Thymus (tissue), 11 donors: ENCODE data around the gene FARS2. TPM values are rescaled to one million over a fixed set of nuclear protein-coding genes. Genes with fewer than 3 reads are reported as not detected.

Experiments
- DNase-seq, 9 donors: peaks; one replicate each; pipeline ENCODE4 v3.0.0-alpha.2; 2013; ENCODE audit warnings: low spot score in 9 of 9, low read depth in 6 of 9, missing footprints in 1 of 9
- H3K27ac ChIP-seq, 2 donors: one replicate each; pipeline ENCODE4 v1.5.1; 2013; ENCODE audit warnings: control low read depth in 1 of 2, low read depth in 1 of 2, low read length in 1 of 2, mild to moderate bottlenecking in 1 of 2, moderate library complexity in 1 of 2
- H3K27me3 ChIP-seq, 2 donors: one replicate each; pipeline ENCODE4 v1.5.1; 2013; ENCODE audit warnings: low read length in 1 of 2; ENCODE audit not compliant: control insufficient read depth in 2 of 2, insufficient read depth in 1 of 2
- H3K36me3 ChIP-seq, 2 donors: one replicate each; pipeline ENCODE4 v1.5.1; 2013; ENCODE audit warnings: low read length in 1 of 2, mild to moderate bottlenecking in 1 of 2, moderate library complexity in 1 of 2; ENCODE audit not compliant: control insufficient read depth in 2 of 2, insufficient read depth in 2 of 2
- H3K4me1 ChIP-seq, 2 donors: one replicate each; pipeline ENCODE4 v1.5.1; 2013; ENCODE audit warnings: low read length in 2 of 2; ENCODE audit not compliant: control insufficient read depth in 2 of 2, insufficient read depth in 2 of 2
- H3K4me3 ChIP-seq, 2 donors: one replicate each; pipeline ENCODE4 v1.5.1; 2013; ENCODE audit warnings: low read length in 2 of 2, control low read depth in 1 of 2, mild to moderate bottlenecking in 1 of 2
- H3K9me3 ChIP-seq, 2 donors: one replicate each; pipeline ENCODE4 v1.5.1; 2013; ENCODE audit warnings: low read length in 1 of 2, mild to moderate bottlenecking in 1 of 2; ENCODE audit not compliant: control insufficient read depth in 2 of 2, insufficient read depth in 1 of 2
- WGBS: extraction: QIAGEN DNeasy Blood & Tissue Kit; methylation state at CpG from one replicate; pipeline ENCODE4 v1.1.7; 2013; 5-methylcytosine and 5-hydroxymethylcytosine counted together
- polyA plus RNA-seq: library from polyadenylated mRNA; stranded (reverse); fragments of 200-250 nt; gene quantifications from one replicate; pipeline ENCODE4 v1.2.3, GENCODE V29; 2013
- total RNA-seq: library from RNA; stranded (reverse); fragments of 120-200 nt; gene quantifications from one replicate; pipeline ENCODE4 v1.2.4, GENCODE V29; 2013
- donor health status: healthy.

Gene FARS2
- total and polyA plus RNA-seq, 2 donors = 10.5 to 23.2 TPM

DNA sequence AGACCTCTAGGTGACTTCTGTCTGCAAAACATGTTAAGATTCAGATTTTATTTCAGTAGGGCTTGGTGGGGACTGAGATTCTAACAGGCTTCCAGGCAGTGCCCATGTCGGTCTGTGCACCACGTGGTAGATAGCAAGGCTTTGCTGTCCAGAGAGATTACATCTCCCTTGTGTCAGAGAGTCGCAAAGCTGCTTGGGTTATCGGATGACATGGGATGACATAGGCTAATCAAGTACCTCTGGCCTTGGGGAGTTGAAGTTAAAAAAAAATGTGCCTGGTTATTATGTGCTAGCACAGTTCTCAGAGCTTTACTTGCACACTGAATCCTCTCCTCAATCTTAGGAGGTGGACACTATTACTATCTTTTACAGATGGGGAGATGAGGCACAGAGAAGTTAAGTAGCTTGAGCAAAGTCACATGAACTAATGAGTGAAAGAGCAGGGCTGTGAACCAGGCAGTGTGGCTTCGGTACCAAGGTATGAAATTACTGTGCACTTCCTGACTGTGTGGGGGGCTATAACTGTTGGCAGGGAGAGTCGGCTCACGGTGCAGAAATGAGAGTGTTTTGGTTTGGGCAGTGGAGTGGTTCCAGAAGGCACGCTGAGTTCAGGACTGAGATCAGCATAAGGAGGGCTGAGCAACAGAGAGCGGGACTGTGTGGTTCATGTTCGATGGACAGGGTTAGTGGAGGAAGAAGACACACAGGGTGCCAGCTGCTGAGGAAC lies 41.1 kb downstream of the FARS2 start:
- no peaks in the 10 kb centered on the region for H3K9me3 ChIP-seq
- H3K4me3 ChIP-seq = no peak overlapping the region
- no peaks in the 10 kb centered on the region for H3K36me3 ChIP-seq
- WGBS = 85% methylated on average over 10 of the region's 10 CpGs
- H3K27ac ChIP-seq = no peak overlapping the region
- H3K27me3 ChIP-seq = no peaks in the 10 kb centered on the region
- DNase-seq = no peak
- H3K4me1 ChIP-seq = peaks cover 0 to 3% of the 10 kb centered on the region in 2 donors

DNA sequence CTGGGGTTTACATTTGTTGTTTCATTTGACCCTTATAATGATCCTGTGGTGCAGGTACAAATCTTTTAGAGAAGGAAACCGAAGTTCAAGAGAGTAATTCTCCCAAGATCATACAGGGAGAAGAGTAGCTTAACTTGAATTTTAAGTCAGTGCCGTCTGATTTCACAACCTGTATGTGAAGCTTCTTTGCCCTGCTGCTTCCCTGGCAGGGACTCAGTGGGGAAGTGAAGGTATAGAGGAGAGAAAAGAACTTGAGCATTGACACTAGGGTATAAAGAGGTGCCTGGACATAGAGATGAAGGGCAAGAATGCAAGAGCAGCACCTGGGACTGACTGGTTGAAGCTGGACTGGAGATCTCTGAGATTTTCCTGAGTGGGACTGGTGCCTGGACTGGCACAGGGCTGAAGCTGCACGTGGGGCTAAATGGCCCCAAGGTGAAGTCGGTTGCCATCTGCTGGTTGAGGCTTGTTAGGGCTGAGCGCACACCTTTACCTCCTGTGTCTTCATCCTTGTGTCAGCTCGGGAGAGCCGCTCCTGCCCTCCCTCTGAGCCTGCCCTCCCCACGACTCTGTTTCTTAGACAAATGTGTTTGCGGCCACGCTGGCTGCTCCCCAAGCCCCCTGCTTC lies 41.8 kb downstream of the FARS2 start:
- 66% methylated on average over 10 of the region's 10 CpGs for WGBS

DNA sequence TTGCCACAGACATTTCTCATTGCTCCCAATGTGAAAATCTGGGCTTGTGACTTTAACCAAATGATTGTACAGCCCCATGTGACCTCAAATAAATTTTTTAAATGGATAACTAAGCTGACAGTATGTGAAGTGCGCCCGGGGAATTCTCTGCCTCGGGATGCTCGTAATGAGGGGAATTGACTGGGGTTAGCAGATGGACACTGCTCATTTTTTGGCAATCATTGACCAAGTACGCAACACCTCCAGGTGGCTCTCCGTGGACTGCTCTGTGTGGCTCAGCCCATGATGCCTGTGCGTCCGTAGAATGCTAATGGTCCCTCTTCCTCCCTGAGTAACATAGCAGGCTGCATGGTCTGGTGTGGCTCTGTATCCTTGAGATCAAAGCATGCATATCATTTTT lies 42.4 kb downstream of the FARS2 start:
- peaks cover 0 to 3% of the 10 kb centered on the region in 2 donors for H3K4me1 ChIP-seq

More for the DNA sequence above, 41.8 kb downstream of the FARS2 start:
- Histone ChIP-seq H3K4me3 (no peak overlapping the region), H3K9me3 (no peaks in the 10 kb centered on the region), H3K4me1 (peaks cover 0 to 3% of the 10 kb centered on the region in 2 donors), H3K36me3 (no peaks in the 10 kb centered on the region), H3K27ac (no peak overlapping the region), H3K27me3 (no peaks in the 10 kb centered on the region)
- DNase-seq = peak; percentile 13 to 68 (median 25)

GRCh38 chr6:5305968-5306626 lies 44.8 kb downstream of the FARS2 start:
- 90% methylated on average over 5 of the region's 5 CpGs for WGBS
- H3K36me3 ChIP-seq = no peaks in the 10 kb centered on the region
- H3K27me3 ChIP-seq = no peaks in the 10 kb centered on the region
- H3K27ac ChIP-seq = no peak overlapping the region
- no peaks in the 10 kb centered on the region for H3K9me3 ChIP-seq
- H3K4me3 ChIP-seq = no peak overlapping the region
- H3K4me1 ChIP-seq = peaks cover 0 to 3% of the 10 kb centered on the region in 2 donors
- DNase-seq = no peak

More for the DNA sequence above, 42.4 kb downstream of the FARS2 start:
- DNase-seq = no peak
- no peak overlapping the region for H3K27ac ChIP-seq
- H3K27me3 ChIP-seq = no peaks in the 10 kb centered on the region
- WGBS = 99% methylated on average over 8 of the region's 8 CpGs
- no peak overlapping the region for H3K4me3 ChIP-seq
- no peaks in the 10 kb centered on the region for H3K36me3 ChIP-seq
- no peaks in the 10 kb centered on the region for H3K9me3 ChIP-seq

GRCh38 chr6:5307058-5307457 lies 45.7 kb downstream of the FARS2 start:
- no peak for DNase-seq
- Histone ChIP-seq H3K9me3 (no peaks in the 10 kb centered on the region), H3K27me3 (no peaks in the 10 kb centered on the region), H3K27ac (no peak overlapping the region), H3K4me1 (peaks cover 0 to 3% of the 10 kb centered on the region in 2 donors), H3K4me3 (no peak overlapping the region), H3K36me3 (no peaks in the 10 kb centered on the region)

DNA sequence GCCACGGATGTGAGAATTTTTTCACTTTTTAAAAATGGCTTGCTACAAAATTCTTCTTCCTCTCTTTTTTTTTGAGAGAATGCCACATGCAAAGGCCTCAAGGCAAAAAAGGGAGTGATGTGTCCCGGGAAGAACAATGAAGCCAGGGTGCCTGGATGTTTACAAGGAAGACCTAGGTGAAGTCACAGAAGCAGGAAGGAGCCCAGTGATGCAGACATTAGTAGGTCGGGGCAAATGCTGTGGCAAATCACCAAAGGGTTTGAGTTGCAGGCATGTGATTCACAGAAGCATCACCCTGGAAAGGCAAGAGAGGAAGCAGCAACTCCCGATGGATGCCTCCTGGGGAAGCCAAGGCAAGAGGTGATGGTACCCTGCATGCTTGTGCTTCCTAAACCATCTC lies 46.8 kb downstream of the FARS2 start:
- no peaks in the 10 kb centered on the region for H3K9me3 ChIP-seq
- no peak overlapping the region for H3K27ac ChIP-seq
- 97% methylated on average over 4 of the region's 4 CpGs for WGBS
- DNase-seq = no peak
- H3K36me3 ChIP-seq = no peaks in the 10 kb centered on the region
- no peak overlapping the region for H3K4me3 ChIP-seq
- no peaks in the 10 kb centered on the region for H3K27me3 ChIP-seq
- peaks cover 0 to 2% of the 10 kb centered on the region in 2 donors for H3K4me1 ChIP-seq

DNA sequence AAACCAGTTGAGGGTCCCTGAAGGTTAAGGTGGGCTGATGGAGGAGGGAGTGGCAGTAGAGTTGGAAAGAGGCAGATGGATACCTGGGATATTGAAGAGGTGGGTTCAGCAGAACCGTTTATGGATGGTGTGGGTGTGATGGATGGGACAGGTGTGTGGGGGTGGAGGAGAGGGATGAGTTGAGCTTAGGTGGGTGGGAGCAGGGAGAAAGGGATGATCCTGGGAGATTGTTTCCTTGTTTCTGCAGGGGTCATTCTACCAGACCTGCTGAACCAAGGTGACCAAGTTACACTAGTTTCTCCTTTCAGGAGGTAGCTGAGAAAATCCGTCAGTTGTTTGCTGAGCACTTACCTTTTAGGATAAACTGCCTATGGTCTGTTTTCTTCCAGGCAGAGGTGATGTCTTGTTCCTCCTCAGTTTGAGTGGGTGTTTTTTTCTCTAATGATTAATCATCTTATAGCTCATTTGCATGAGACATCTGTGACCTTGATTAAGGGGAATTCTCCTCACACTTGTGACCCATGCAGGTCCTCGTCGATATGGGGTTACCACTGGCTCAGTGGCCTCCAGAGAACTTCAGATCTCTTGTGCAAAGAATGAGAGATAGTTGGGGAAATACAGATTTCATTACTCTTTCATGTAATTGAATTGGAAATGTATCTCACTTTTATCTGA lies 53.0 kb downstream of the FARS2 start:
- Histone ChIP-seq H3K4me1 (no peaks in the 10 kb centered on the region), H3K4me3 (no peak overlapping the region), H3K9me3 (no peaks in the 10 kb centered on the region), H3K27me3 (no peaks in the 10 kb centered on the region), H3K27ac (no peak overlapping the region), H3K36me3 (no peaks in the 10 kb centered on the region)
- no peak for DNase-seq
- WGBS = 96% methylated on average over 4 of the region's 4 CpGs

DNA sequence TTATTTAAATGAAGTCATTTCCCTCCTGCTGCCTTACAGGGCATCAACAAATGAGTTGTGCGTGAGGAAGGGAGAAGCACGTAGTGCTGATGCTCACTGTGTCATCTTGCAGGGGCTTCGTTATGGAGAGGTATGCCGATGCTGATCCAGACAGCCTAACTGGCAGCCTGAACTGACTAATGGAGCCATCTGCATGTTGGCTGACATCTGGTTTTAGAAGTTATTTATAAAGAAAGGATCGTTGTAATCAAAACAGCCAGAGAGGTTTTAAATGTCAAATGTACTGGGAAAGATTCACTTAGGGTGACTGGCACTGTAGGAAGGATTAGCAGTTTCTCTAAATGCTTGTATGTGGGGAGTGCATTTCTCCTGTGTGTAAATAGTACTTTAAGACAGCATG lies 54.6 kb downstream of the FARS2 start:
- no peaks in the 10 kb centered on the region for H3K9me3 ChIP-seq
- no peaks in the 10 kb centered on the region for H3K27me3 ChIP-seq
- H3K4me3 ChIP-seq = no peak overlapping the region
- no peak for DNase-seq
- H3K4me1 ChIP-seq = no peaks in the 10 kb centered on the region
- no peak overlapping the region for H3K27ac ChIP-seq
- H3K36me3 ChIP-seq = no peaks in the 10 kb centered on the region
- WGBS = 93% methylated on average over 5 of the region's 5 CpGs

DNA sequence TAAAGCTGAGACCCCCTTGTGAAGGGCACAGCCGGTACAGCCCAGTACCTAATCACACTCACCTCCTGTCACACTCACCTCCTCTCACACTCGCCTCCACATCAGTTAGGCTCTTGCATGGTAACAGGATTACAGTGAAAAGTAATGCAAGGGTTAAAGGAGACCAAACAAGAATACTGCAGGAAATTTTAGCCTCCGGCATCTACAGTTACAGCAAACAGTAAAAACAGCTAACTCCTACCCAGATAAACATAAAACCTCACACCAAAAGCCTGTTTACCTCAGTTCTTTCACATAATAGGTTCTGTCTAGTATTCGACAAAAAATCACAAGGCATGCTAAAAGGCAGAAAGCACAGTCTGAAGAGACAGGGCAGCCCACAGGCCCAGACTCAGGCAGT lies 55.6 kb downstream of the FARS2 start:
- 93% methylated on average over 4 of the region's 4 CpGs for WGBS
- DNase-seq = no peak
- H3K27me3 ChIP-seq = no peaks in the 10 kb centered on the region
- H3K27ac ChIP-seq = no peak overlapping the region
- no peaks in the 10 kb centered on the region for H3K4me1 ChIP-seq
- no peaks in the 10 kb centered on the region for H3K36me3 ChIP-seq
- no peaks in the 10 kb centered on the region for H3K9me3 ChIP-seq
- no peak overlapping the region for H3K4me3 ChIP-seq
